ENCODE data around the gene RAPGEF1. TPM values are rescaled to one million over a fixed set of nuclear protein-coding genes. Genes with fewer than 3 reads are reported as not detected.

RAPGEF1 gene
- total and polyA plus RNA-seq, 9 of the 15 experiments (the other 6 are each of a cell fraction or from before 2014, with no cell fraction given), result 0.06 to 44.1 (median 19.9) TPM

- no peak for ATAC-seq
- in situ Hi-C loops (cut with MboI) (no loop called here), intact Hi-C loops (cut with micrococcal nuclease) (no loop called here)
- 84% methylated on average over 21 of the region's 23 CpGs for WGBS (ENCODE audit: insufficient coverage, low coverage, missing lambda C conversion rate)
- Histone ChIP-seq H3K9ac (ENCODE audit: insufficient read depth in 1 of 2, low read depth in 2 of 2, low read length in 2 of 2) (no peak overlapping the region), H3K4me2 (ENCODE audit: insufficient read depth, low read length) (no peak overlapping the region), H3K36me3 (ENCODE audit: control insufficient read depth, insufficient read depth, low read length) (peaks cover 23% of the 10 kb centered on the region; the same call in 2 of the 3 replicates), H4K20me1 (replicated peaks; ENCODE audit: control insufficient read depth, insufficient read depth, low read length) (no peaks in the 10 kb centered on the region), H3K9me1 (ENCODE audit: control insufficient read depth, insufficient read depth, low read length) (no peaks in the 10 kb centered on the region), H3K27ac (ENCODE audit: extremely low read depth, low read depth, low read length) (no peak overlapping the region), H3K4me3 (no peak overlapping the region), H3K27me3 (ENCODE audit: control insufficient read depth in 2 of 2, insufficient read depth in 2 of 2, low read length in 2 of 2) (no peaks in the 10 kb centered on the region), H3K79me2 (ENCODE audit: control insufficient read depth, insufficient read depth, low read length) (no peaks in the 10 kb centered on the region), H2AFZ (ENCODE audit: low read depth, low read length) (no peak overlapping the region), H3K9me3 (replicated peaks; ENCODE audit: control insufficient read depth, insufficient read depth, low read depth, low read length) (no peaks in the 10 kb centered on the region), H3K4me1 (replicated peaks in 1 of 2; ENCODE audit: control insufficient read depth in 2 of 2, insufficient read depth in 2 of 2, low read length in 2 of 2) (peaks cover 0 to 17% of the 10 kb centered on the region in 2 experiments; a peak in 1 of 5 replicates)
- DNase-seq (ENCODE audit: extremely low read depth in 1 of 4, low spot score in 3 of 4), result no peak
- no peak for FAIRE-seq
- POLR2A ChIA-PET, result interaction anchor here (0.9 to 1.4 kb wide), 2 partner anchors 22 to 169 kb away, joined by 3 read pairs; no protein-coding TSS in a partner anchor
- no peak for TF ChIP-seq U2AF2 (optimal IDR thresholded peaks at IDR 0.05; ENCODE audit: low read depth, low read length)
- no peak for TF ChIP-seq NFIX (CRISPR knock-in tag; IDR thresholded peaks at IDR 0.05; ENCODE audit: low read depth)
- TF ChIP-seq DMBX1 (CRISPR knock-in tag; IDR thresholded peaks at IDR 0.05; ENCODE audit: borderline replicate concordance), result no peak
- TF ChIP-seq POLR2G (IDR thresholded peaks at IDR 0.05; ENCODE audit: low read depth, low read length), result 0 out of 2 replicates have a peak, but pooled peaks have one; percentile 14
- CTCF ChIA-PET (ENCODE audit: low intra/inter-chr PET ratio), result no interaction called here
- no TSS peak for BruUV-seq (replicated peaks)
Observed at GRCh38 chr9:131575946-131576853, 163.7 kb downstream of the RAPGEF1 start.
